ENCODE results near the gene SDK1.
"Not testable (repeated sequence)": the region's sequence is repeated elsewhere in the genome, so short reads cannot be mapped to it uniquely, and the experiment has no call there.

The SDK1 gene

GRCh38 chr7:4073052-4073451 lies 772.0 kb downstream of the SDK1 start:
- DNase-seq (ENCODE audit: low read depth) = no peak

- DNase-seq (ENCODE audit: low read depth) = no peak
These were observed 772.7 kb downstream of the SDK1 start for GRCh38 chr7:4073750-4074149.

- DNase-seq (ENCODE audit: low read depth) = no peak
These were observed 773.4 kb downstream of the SDK1 start for GRCh38 chr7:4074407-4074806.

GRCh38 chr7:4074994-4075393 lies 773.9 kb downstream of the SDK1 start:
- DNase-seq (ENCODE audit: low read depth) = no peak

- DNase-seq (ENCODE audit: low read depth) = no peak
These were observed 775.7 kb downstream of the SDK1 start for GRCh38 chr7:4076701-4077294.

GRCh38 chr7:4077980-4078379 lies 776.9 kb downstream of the SDK1 start:
- no peak for DNase-seq (ENCODE audit: low read depth)

- DNase-seq (ENCODE audit: low read depth) = no peak
These were observed 777.5 kb downstream of the SDK1 start for GRCh38 chr7:4078580-4078979.

- DNase-seq (ENCODE audit: low read depth) = no peak
These were observed 778.3 kb downstream of the SDK1 start for GRCh38 chr7:4079366-4079765.

- DNase-seq (ENCODE audit: low read depth) = no peak
These were observed 778.9 kb downstream of the SDK1 start for GRCh38 chr7:4079956-4080355.

- no peak for DNase-seq (ENCODE audit: low read depth)
These were observed 779.9 kb downstream of the SDK1 start for GRCh38 chr7:4080954-4081353.

GRCh38 chr7:4083513-4083912 lies 782.5 kb downstream of the SDK1 start:
- DNase-seq (ENCODE audit: low read depth) = no peak

- DNase-seq (ENCODE audit: low read depth) = no peak
These were observed 783.2 kb downstream of the SDK1 start for GRCh38 chr7:4084271-4084670.

- DNase-seq (ENCODE audit: low read depth) = no peak
These were observed 785.1 kb downstream of the SDK1 start for GRCh38 chr7:4085937-4086691.

- no peak for DNase-seq (ENCODE audit: low read depth)
These were observed 785.7 kb downstream of the SDK1 start for GRCh38 chr7:4086723-4087122.

GRCh38 chr7:4091767-4092166 lies 790.7 kb downstream of the SDK1 start:
- DNase-seq (ENCODE audit: low read depth) = no peak

GRCh38 chr7:4093035-4093434 lies 792.0 kb downstream of the SDK1 start:
- DNase-seq (ENCODE audit: low read depth) = no peak

- no peak for DNase-seq (ENCODE audit: low read depth)
These were observed 792.4 kb downstream of the SDK1 start for GRCh38 chr7:4093483-4093882.

- DNase-seq (ENCODE audit: low read depth) = not testable (repeated sequence)
These were observed 793.1 kb downstream of the SDK1 start for GRCh38 chr7:4094158-4094557.

- DNase-seq (ENCODE audit: low read depth) = no peak
These were observed 796.1 kb downstream of the SDK1 start for GRCh38 chr7:4097001-4097609.

- DNase-seq (ENCODE audit: low read depth) = no peak
These were observed 797.1 kb downstream of the SDK1 start for GRCh38 chr7:4098169-4098568.

GRCh38 chr7:4099651-4100050 lies 798.6 kb downstream of the SDK1 start:
- no peak for DNase-seq (ENCODE audit: low read depth)

GRCh38 chr7:4100148-4100547 lies 799.1 kb downstream of the SDK1 start:
- DNase-seq (ENCODE audit: low read depth) = no peak

GRCh38 chr7:4100691-4101090 lies 799.6 kb downstream of the SDK1 start:
- no peak for DNase-seq (ENCODE audit: low read depth)
